Endothelial cell (in vitro differentiated cells): ENCODE results near the gene POLR1F. TPM values are rescaled to one million over a fixed set of nuclear protein-coding genes. Genes with fewer than 3 reads are reported as not detected.

Experiments
- DNase-seq: peaks from one replicate; pipeline ENCODE4 v3.0.0; 2021; ENCODE audit warnings: low spot score
- H3K27ac Mint-ChIP-seq: one replicate; pipeline ENCODE4 v1.8.0; 2021; ENCODE audit warnings: mixed read lengths, inconsistent platforms; ENCODE audit not compliant: unreplicated experiment
- H3K27me3 Mint-ChIP-seq: one replicate; pipeline ENCODE4 v1.8.0; 2021; ENCODE audit warnings: mild to moderate bottlenecking, moderate library complexity, mixed read lengths, inconsistent platforms; ENCODE audit not compliant: unreplicated experiment
- H3K36me3 Mint-ChIP-seq: one replicate; pipeline ENCODE4 v1.8.0; 2021; ENCODE audit warnings: mild to moderate bottlenecking, low read depth, mixed read lengths, inconsistent platforms; ENCODE audit not compliant: unreplicated experiment
- H3K4me1 Mint-ChIP-seq: one replicate; pipeline ENCODE4 v1.8.0; 2021; ENCODE audit warnings: mild to moderate bottlenecking, mixed read lengths, inconsistent platforms; ENCODE audit not compliant: unreplicated experiment
- H3K4me3 Mint-ChIP-seq: one replicate; pipeline ENCODE4 v1.8.0; 2021; ENCODE audit warnings: mild to moderate bottlenecking, mixed read lengths, inconsistent platforms; ENCODE audit not compliant: unreplicated experiment
- H3K9me3 Mint-ChIP-seq: one replicate; pipeline ENCODE4 v1.8.0; 2021; ENCODE audit warnings: mixed read lengths, inconsistent platforms; ENCODE audit not compliant: unreplicated experiment
- CTCF ChIP-seq: fragments of 200-600 bp; sonication (generic); IDR thresholded peaks from one replicate; pipeline ENCODE4 v1.5.0; 2021; ENCODE audit warnings: antibody characterized with exemption; ENCODE audit not compliant: unreplicated experiment
- long read RNA-seq: library from polyadenylated mRNA; unstranded; transcript quantifications from one replicate; pipeline ENCODE4 v2.0.0, GENCODE V29; 2020; ENCODE audit not compliant: unreplicated experiment
- total RNA-seq: library from RNA; stranded (reverse); fragmentation: NEBNext Ultra II Directional; extraction: Animal tissue kit (Norgen Biotek cat#: 25700); gene quantifications from one replicate; pipeline ENCODE4 v1.2.1, GENCODE V29; 2021; ENCODE audit not compliant: unreplicated experiment

Gene POLR1F
- total RNA-seq = 17.2 TPM
- long read RNA-seq, transcript TWISTNB-201 (4 exons, 3,942 nt) = major isoform, 16 of 22 reads
- long read RNA-seq, partial matches to known transcripts = 0 of 22 reads
- long read RNA-seq, other reads (novel, unspliced or antisense) = 2 of 22 reads

DNA sequence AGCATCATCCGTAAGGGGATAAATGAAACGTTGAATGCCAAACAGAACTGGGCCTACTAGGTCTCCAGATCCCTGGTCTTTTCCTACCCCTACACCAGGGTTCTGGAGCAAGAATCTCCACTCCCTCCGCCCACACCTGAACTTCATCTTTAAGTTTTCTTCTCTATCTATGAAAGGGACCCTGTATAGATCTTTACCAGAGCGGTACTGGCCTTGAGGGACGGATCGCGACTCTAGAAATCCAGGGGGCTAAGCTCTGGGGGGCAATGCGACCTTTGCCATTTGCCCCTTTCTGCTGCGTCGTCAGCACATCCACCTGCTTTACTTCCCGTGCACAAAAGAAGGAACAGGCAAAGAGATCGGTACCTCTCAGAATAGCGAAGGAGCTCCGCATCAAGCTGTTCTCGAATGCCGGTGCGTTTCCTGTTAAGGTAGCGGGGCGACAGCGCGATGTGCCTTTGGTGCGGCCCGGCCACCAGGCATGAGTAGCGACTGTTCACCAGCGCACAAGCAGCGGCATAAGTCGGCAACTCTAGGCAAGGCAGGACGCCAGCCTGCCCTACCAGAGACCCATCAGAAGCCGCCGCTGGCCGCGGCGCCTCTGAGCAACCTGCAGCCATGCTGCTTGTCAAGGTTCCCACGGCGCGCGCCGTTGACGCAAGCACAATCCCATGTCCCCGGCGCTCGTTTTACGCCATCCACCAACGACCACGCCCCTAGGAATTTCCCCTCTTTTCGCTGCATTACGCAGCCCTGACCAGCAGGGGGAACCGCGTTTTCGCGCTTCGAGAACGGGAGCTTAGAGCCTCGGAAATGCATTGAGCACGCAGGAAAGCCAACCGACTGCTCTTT, at the start of gene POLR1F:
Gene POLR1F (minus strand): TSS at position 641 of the 852 bp plus-strand sequence. CDS start 21 bp downstream, at position 620.
- Mint-ChIP-seq H3K4me3 (peak within 1 kb of the TSS; percentile 99), H3K36me3 (no peaks in the 10 kb centered on the region), H3K4me1 (peaks cover 31% of the 10 kb centered on the region), H3K27me3 (peaks cover 2% of the 10 kb centered on the region), H3K27ac (peak within 1 kb of the TSS; percentile 95), H3K9me3 (no peaks in the 10 kb centered on the region)
- peak; percentile 94 for DNase-seq
- peak; percentile 98 for TF ChIP-seq CTCF

GRCh38 chr7:19754521-19755116, 45.8 kb upstream of the POLR1F start:
- Mint-ChIP-seq H3K9me3 (no peaks in the 10 kb centered on the region), H3K4me3 (no peak overlapping the region), H3K4me1 (no peaks in the 10 kb centered on the region), H3K36me3 (no peaks in the 10 kb centered on the region), H3K27ac (no peak overlapping the region), H3K27me3 (no peaks in the 10 kb centered on the region)
- peak; percentile 98 for TF ChIP-seq CTCF
- peak; percentile 7 for DNase-seq

DNA sequence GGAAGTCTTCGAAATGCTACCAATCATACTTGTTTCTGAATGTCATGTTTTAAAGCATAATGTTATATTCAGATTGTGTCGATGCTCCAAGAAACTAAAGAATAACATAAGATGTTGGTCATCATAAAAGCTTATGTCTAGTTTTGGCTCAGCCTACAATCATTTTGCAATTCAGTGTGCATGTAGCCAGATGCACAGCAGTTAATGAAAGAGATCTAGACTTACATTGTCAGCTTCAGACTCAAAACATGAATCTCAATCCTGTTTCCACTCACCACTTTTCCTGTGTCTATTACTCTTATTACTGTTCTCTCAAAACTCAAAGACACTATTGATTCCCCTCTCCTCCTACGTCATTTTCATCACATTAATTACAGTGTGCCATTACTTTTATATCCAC, 43.2 kb upstream of the POLR1F start:
- Mint-ChIP-seq H3K36me3 (no peaks in the 10 kb centered on the region), H3K27ac (no peak overlapping the region), H3K9me3 (no peaks in the 10 kb centered on the region), H3K4me1 (no peaks in the 10 kb centered on the region), H3K27me3 (no peaks in the 10 kb centered on the region), H3K4me3 (no peak overlapping the region)
- TF ChIP-seq CTCF = no peak
- DNase-seq = no peak

- no peak for DNase-seq
- TF ChIP-seq CTCF = no peak
- no peaks in the 10 kb centered on the region for H3K9me3 Mint-ChIP-seq
- no peaks in the 10 kb centered on the region for H3K4me1 Mint-ChIP-seq
- no peaks in the 10 kb centered on the region for H3K36me3 Mint-ChIP-seq
- no peak overlapping the region for H3K4me3 Mint-ChIP-seq
- H3K27ac Mint-ChIP-seq = no peak overlapping the region
- no peaks in the 10 kb centered on the region for H3K27me3 Mint-ChIP-seq
Measured at GRCh38 chr7:19749658-19750057, 40.8 kb upstream of the POLR1F start.
